Stimulated activated CD4-positive, alpha-beta T cell treated with anti-CD3 and anti-CD28 coated beads, Interleukin-2, amount 100 ng/mL, for 48 hours (primary cell): Measurements from ENCODE around the gene OR4A47.
"Not testable (repeated sequence)": the region's sequence is repeated elsewhere in the genome, so short reads cannot be mapped to it uniquely, and the experiment has no call there.

ENCODE experiments used
- DNase-seq, 2 donors: peaks; one replicate each; pipeline ENCODE4 v3.0.0-alpha.2; 2020

Gene OR4A47, protein sequence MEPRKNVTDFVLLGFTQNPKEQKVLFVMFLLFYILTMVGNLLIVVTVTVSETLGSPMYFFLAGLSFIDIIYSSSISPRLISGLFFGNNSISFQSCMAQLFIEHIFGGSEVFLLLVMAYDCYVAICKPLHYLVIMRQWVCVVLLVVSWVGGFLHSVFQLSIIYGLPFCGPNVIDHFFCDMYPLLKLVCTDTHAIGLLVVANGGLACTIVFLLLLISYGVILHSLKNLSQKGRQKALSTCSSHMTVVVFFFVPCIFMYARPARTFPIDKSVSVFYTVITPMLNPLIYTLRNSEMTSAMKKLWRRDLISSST

DNA sequence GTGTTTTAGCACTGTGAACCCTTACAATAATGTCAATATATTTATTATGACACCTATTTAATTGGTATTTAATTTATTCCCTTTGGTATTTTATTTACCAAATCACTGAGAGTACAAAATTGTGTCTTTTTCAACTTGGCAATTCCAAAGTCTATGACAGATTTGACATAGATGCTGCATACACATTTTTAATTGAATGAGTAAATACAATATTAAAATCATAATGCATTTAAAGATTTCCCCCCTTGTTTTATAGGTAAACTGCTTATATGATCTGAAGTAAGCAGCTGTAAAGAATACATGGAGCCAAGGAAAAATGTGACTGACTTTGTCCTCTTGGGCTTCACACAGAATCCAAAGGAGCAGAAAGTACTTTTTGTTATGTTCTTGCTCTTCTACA is at the start of gene OR4A47:
OR4A47 (plus strand) TSS at position 301 of the 400 bp plus-strand sequence; CDS start at position 301, 0 bp downstream.
- DNase-seq: not testable (repeated sequence)

DNA sequence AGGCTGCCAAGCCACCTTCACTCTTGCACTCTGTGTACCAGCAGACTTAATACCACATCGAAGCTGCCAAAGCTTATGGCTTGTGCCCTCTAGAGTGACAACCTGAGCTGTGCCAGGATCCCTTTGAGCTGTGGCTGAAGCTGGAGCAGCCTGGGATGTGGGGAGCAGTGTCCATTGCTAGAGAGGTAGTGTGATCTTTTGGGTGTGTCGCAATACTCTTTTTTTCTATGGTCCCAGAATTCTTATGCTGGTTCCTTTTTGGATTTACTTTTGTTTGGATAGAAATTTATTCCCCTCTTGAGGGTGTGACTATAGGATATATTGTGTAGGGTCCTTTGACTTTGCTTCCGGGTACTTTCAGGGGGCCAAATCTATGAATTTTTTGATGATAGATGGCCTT is 32.7 kb upstream of the OR4A47 start:
- not testable (repeated sequence) for DNase-seq

DNA sequence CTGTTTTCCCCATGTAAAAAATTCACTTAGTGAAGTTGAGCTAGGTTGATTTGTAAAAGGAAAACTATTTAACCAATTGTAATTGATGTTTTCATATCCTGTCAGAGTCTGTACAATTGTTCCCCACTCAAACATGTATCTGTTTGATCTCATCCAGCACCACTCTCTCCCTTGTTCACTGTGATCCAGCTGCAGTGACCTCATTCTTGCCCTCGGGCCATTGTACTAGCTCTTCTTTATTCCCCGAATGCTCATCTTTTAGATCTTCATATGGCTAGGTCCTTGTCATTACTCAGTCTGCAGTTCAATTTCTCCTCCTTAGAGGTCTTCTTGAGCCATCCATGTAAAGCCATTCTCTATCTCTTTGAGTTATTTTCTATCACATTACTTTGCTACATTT is 14.6 kb upstream of the OR4A47 start:
- not testable (repeated sequence) for DNase-seq

DNA sequence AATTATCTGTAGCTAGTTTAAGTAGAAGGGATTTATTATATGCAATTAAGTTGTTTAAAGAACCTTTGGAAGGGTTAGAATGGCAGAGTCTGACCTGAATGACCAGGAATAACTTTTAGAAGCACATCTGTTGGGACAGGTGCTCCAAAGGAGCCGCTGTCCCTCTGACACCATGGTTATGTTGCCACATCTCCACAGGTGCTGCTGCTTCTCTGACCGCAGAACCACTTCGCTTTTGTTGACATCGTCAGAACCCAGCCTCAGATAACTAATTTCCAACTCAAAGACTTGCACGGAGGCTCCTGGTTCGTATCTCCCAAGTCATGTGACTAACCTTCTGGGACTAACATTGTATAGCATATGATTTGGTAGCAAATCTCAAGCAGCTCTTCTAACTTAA is 13.9 kb upstream of the OR4A47 start:
- DNase-seq: not testable (repeated sequence)

DNA sequence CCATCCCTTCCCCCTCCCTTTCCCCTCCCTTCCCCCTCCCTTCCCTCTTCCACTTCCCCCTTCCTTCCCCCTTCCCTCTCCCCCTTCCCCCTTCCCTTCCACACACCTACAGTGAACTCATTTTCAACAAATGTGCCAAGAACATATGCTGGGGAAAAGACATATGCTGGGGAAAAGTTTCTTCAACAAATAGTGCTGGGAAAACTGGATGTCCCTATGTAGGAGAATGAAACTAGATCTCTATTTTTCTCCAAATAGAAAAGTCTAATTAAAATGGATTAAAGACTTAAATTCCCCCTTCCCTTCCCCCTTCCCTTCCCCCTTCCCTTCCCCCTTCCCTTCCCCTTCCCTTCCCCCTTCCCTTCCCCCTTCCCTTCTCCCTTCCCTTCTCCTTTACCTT is 17.6 kb downstream of the OR4A47 start:
- not testable (repeated sequence) for DNase-seq

DNA sequence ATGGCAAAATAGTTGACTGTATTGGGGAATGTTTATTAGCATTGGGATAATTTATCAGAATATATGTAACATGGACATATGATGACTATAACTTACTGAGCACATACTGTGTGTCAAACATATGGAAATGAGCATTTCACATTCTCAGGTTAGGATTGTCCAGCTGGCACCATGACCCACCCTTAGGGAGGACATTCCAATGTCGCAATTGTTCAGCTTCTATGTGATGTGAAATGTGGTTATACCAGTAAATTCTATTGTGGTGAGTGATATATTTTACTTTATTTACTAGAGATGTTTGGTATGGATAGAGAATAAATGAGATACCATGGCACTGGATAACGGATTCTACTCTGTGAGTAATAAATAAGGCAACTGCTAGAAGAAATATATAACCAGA is 50.4 kb downstream of the OR4A47 start:
- no peak for DNase-seq
